Measurements from ENCODE around the gene BSX.

BSX gene

DNA sequence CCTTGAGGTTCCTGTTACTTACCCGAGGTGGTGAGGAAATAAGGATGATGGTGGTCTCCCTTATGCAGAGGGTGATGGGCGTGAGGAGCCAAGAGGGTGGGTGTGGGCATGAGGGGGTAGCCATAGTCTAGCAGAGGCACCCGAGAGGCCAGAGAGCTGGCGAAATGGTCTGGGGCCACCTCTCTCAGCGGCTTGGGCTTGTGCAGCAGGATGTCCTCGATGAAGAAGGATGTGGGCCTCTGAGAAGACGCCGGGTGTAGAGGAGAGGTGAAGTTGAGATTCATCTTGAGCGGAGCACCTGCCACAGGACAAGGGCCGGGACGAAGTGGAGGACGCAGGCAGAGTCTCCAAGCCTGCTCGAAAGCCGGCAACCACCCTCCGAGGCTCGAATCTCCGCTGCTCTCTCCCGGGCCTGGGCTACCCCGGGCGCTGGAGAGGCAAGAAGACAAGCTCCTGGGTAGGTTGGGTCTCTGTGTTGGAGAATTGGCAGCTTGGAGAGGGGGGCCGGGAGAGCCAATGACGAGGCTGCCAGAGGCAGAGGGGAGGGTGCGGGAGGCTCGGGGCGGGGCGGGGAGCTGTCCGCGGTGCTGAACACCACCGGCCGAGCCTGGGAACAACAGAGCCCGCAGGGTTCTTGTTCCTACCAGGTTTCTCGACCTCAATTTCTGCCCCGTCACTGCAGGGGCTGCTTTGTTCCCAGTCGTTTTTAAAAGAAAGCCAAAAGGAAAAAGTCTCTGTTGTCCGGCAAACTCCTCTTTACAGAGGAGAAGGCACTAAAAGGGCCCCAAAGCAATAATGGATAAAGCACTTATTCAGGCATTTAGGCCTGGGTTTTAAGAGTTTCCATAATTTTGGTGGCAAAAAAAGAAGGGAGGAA lies at the start of gene BSX:
Gene BSX (minus strand): TSS at position 447 of the 877 bp plus-strand sequence. CDS start 163 bp downstream, at position 284.
- peak; percentile 63 to 69 for DNase-seq

- DNase-seq, result no peak
Measured at GRCh38 chr11:123030517-123030916, 48.9 kb upstream of the BSX start.

- peak; percentile 9 to 32 for DNase-seq
Measured at GRCh38 chr11:123020968-123021367, 39.3 kb upstream of the BSX start.

DNA sequence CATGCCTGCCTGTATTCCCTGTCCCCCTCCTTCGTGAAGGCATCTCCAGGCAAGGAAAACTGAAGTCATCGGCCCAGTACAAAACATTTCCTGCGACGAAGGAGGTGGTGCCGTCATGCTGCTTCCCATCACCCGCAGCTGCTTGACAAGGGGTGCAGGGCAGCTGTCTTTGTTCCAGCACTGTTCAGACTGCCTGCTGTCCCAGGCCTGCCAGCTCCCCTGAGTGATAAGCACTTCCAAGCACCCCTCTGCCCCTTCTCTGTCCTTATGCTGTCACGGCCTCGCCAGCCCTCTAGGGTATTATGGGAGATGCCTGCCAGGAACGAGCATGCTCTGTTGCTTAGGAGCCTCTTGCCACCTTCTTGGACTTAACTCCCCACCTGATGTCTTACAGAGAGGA lies 37.1 kb upstream of the BSX start:
- DNase-seq, result no peak

DNA sequence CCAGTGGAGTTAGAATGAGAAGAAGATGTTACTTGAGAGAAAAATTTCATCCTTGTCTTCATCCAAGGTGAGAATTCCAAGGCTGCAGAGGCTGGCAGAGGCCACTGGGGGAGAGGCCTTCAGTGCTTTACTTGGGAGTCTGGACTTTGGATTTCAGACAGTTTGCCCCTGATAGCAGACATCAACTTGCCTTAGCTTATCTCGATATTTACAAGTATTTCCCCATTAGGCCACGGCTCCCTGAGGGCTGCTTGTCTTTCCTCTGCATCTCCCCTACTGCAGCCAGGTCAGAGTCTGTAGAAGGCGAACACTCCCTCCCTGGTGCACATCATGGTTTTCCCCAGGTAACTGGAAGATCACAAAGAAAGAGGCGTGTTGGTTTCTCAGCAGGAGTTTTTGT lies 29.9 kb upstream of the BSX start:
- DNase-seq, result no peak

- DNase-seq, result no peak
Measured at GRCh38 chr11:123006860-123007542, 25.4 kb upstream of the BSX start.

- DNase-seq, result no peak
Measured at GRCh38 chr11:123000721-123001120, 19.1 kb upstream of the BSX start.

GRCh38 chr11:122998727-122999366 lies 17.2 kb upstream of the BSX start:
- DNase-seq, result no peak

DNA sequence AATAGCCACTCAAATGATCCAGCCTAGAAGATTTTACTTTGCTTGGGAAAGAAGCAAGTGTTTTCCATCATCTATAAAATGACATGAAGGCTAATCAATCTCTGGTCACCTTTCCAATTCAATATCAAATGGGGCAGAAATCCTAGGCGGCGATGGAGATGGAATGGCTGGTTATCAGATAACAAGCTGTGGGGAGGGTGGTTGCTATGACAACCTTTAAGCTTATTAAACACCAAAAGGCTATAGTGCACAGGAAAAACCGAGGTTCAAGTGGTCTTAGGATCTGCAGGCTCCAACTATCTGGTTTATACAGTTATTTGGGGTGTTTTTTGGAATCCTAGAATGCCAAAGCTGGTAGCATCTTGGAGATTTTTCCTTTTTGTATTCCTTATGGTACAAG lies 13.9 kb upstream of the BSX start:
- no peak for DNase-seq

DNA sequence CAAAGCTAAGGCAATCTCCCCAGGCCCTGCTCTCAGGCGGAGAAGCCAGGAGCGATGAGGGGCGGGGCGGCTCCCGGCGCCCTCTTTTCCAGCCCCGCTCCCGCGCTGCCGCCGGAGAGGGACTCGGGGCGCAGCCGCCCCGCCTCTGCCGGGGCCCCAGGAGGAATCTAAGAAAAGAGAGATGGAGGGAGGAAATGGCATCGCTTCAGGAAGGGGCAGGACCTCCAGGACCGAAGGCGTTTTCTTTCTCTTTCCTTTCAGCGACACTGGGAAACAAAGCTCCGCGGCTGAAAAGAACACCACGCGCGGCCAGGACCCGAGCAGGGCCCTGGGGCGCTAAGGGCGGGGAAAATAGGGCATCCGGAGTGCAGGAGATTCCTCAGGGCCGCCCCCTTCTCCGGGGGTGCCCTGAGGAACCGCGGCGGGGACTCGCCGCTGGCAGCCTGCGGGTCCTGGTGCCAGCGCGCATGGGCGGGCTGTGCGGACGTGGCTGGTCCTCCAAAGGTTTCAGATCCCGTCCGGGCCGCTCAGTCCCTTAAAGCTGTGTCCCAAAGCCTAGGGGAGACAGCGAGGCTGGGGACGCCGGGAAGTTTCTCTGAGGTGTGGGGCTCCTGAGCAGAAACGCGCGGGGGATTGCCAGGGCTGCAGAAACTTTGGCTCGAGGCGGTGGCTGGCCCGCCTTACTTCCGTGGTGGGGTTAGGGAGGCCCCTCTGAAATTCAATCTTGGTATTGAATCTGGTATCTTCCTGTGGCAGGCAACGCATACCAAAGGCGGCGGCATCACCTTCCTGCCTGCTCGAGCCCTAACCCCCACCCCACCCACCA lies 2.8 kb upstream of the BSX start:
- peak in 1 of 2 experiments; percentile 13 for DNase-seq

- no peak for DNase-seq
Measured at GRCh38 chr11:122983438-122984185, 2.0 kb upstream of the BSX start.

GRCh38 chr11:122979815-122980595 lies 1.6 kb downstream of the BSX start:
- peak in 1 of 2 experiments; percentile 4 for DNase-seq

DNA sequence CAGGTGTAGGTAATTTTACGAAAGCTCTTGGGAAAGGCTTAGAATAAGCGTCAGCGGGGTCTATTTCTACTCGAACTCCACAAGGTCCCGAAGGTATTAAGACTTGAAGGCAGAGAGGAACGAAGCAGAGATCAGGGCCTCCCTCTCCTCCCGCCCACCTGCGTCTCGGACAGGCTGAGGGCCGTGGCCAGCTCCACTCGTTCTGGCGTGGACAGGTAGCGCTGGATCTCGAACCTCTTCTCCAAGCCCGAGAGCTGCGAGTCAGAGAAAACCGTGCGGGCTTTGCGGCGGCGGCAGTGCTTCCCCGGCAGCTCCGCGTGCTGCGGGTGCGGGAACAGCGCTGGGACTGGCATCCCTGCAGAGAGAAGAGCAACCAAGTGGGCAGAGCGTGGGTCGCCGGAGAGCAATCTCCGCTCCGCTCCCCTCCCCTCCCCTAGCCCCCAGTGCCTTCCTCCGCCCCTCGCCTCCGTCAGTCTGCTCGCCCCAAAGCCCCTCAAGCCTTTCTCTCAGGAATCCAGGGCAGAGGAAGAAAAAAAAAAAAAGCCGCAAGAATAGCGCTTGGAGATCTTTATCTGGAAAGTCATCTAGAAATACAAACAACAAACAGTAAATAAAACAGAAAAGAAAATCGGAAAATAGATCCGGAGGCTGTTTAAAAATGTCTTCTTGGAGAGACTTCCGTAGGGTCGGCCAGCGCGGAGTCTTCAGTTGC lies 2.4 kb downstream of the BSX start:
- DNase-seq, result no peak

DNA sequence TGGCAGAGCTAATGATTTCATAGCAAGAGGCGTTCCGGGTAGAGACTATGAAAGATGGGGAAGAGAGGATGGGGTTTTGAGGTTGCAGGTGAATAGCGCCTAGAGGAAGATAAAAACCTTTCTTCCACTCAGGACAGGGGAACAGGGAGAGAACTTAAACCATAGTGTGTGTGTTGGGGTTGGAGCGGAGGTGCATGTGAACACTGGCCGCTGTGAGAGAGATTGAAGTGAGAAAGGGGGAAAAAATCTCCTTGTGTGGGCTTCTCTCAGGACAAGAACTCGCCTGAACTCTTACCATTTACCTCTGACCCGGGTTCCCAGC lies 3.4 kb downstream of the BSX start:
- DNase-seq, result no peak

- DNase-seq, result peak in 1 of 2 experiments; percentile 10
Measured at GRCh38 chr11:122977470-122978298, 4.0 kb downstream of the BSX start.

GRCh38 chr11:122976734-122977469 lies 4.7 kb downstream of the BSX start:
- peak in 1 of 2 experiments; percentile 19 for DNase-seq

- no peak for DNase-seq
Measured at GRCh38 chr11:122976061-122976733, 5.4 kb downstream of the BSX start.

DNA sequence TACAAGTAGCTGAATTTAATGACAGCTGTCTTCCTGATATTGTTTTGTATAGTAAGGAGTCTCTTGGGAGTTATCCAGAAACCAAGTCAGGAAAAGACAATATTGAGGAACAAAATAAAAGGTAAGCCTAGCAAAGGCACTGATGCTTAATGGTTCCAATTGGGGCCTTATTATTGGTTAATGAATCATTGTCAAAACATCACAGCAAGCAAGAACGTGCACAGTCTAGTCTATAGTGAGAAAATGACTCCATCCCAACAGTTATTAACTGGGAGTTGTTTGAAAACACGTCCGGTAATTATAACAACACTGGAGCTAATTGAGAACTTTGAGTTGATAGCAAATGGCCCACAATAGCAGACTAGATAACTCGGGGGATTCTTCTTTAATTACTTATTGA lies 17.7 kb downstream of the BSX start:
- no peak for DNase-seq

All from activated CD4-positive, alpha-beta T cell treated with anti-CD3 and anti-CD28 coated beads, Interleukin-2, amount 50 U/mL, for 48 hours (primary cell).